GM21390 (cell line): Measurements from ENCODE around the gene ZNF134.

ENCODE experiments used
- ATAC-seq: cut with Tn5 transposase; IDR thresholded peaks from one replicate; pipeline ENCODE4 v1.9.1; 2021; ENCODE audit not compliant: unreplicated experiment

The ZNF134 gene

DNA sequence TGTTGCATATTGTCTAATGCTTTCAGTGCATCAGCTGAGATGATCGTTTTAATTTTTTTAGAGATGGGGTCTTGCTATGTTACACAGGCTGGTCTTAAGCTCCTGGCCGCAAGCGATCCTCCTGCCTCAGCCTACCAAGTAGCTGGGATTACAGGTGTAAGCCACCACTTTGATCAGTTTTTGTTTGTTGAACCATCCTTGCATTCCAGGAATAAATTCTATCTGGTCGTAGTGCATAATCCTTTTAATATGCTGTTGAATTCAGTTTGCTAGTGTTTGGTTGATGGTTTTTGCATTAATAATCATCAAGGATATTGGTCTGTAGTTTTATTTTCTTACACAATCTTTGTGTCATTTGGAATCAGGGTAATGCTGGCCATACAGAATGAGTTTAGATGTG lies 23.3 kb downstream of the ZNF134 start:
- ATAC-seq = no peak

DNA sequence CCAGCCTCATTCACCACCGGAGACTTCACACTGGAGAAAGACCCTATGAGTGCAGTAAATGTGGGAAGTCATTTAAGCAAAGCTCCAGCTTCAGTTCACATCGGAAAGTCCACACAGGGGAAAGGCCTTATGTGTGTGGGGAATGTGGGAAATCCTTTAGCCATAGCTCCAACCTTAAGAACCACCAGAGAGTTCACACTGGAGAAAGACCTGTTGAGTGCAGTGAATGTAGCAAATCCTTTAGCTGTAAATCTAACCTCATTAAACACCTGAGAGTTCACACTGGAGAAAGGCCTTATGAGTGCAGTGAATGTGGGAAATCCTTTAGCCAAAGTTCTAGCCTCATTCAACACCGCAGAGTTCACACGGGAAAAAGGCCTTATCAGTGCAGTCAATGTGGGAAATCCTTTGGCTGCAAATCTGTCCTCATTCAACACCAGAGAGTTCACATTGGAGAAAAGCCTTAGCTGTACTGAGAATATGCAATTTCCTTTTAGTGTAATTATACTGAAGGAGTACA lies 27.7 kb downstream of the ZNF134 start:
- ATAC-seq = no peak

DNA sequence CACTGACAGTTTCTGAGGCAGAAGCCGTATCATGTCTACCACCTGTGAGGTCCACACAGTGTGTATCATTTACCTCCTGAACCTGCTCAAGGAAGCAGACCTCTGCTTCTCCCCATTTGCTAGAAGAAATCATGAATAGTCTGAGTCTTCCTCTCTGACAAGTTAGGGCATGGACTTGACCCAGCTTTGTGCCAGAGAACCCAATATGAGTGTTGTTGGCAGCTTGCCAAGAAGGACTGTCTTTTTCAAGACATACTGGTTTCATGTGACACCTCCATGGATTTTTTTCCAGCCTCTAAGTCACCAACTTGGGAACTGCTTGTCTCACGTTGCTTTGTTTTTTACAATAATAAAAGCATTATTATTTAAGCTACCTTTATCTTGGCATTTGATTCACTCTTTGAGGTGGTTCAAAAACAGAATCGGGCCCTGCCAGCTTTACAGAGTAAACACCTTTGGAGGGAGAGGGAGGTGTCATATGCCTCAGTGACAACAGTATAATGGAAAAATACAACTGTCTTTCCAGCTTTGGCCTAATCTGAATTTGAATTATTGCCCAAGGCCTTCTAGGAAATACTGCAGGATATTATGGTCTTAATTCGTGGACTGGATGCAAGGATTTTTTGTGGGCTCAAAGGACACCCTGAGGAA lies 28.5 kb downstream of the ZNF134 start:
- no peak for ATAC-seq

DNA sequence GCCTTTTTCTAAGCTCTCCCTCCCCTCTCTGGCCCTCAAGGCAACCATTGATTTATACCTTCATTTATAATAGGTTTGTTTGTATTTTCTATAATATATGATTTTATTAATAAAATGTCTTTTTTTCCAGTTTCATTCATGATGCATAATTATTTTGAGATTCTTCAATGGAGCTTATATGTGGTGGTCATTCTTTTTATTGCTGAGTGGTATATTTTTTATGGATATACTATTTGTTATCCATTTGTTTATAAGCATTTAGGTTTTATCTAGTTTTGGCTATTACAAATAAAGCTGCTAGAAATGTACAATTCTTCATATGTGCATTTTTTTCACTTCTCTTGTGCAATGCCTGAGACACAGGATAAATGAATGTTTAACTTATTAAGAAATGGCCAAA lies 29.7 kb downstream of the ZNF134 start:
- no peak for ATAC-seq

DNA sequence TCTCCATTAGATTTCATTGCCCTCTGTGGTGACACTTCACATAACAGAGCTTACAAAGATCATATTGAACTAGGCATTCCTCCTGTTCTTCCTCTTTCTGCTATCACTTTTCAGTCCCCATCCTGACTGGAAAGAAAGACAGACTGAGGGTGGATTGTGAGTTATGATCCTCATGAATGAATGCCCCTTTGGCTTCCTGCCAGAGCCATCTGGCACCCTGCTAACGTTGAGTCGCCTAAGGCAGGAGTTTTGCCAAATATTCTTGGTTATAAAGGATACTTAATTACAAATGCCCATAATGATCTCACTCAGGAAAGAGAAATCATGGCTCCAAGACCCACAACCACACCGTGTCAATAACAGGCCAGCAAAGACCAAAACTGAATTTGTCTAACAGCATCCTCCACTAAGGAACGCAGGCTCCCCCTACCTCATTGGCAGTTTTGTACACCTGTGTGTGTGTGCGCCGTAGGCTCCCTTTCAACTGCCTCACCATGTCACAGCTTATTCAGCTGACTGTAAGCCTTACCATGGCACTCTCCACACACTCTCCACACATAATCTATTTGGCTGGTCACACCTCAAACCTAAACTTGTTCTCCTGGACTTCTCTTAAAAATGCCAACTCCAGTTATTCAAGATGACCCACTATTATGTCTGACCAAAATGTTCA lies 34.4 kb downstream of the ZNF134 start:
- no peak for ATAC-seq

DNA sequence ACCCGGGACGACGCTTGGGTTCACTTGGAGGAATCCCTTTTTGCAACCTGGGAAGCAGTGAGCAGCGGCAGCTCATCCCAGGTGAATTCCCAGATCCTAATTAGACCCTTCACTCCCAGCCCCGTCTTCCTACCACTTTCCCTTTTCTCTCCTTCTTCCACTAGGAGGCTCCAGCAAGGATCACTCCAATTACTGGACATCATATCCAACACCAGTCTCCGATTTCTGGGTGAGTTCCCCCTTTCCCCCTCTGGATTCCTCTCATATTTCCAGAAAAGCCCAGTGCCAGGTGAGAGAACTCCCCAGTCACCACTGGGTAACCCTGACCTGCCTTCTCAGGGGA lies 37.6 kb downstream of the ZNF134 start:
- ATAC-seq = no peak

DNA sequence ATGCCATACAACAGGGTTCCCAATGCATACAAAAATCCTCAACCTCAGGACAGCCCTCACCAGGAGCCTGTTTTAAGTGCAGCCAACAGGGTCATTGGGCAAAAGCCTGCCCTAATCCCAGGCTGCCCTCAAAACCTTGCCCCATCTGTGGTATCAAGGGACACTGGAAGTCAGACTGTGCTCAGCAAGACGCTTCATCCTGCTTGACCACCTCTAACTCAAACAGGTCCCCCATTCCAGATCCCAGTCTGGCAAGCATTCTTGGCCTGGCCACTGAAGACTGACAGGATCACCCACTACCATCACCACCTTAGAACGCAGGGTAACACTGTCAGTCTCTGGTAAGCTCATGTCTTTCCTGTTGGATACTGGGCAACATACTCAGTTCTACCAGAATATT lies 39.6 kb downstream of the ZNF134 start:
- ATAC-seq = no peak

DNA sequence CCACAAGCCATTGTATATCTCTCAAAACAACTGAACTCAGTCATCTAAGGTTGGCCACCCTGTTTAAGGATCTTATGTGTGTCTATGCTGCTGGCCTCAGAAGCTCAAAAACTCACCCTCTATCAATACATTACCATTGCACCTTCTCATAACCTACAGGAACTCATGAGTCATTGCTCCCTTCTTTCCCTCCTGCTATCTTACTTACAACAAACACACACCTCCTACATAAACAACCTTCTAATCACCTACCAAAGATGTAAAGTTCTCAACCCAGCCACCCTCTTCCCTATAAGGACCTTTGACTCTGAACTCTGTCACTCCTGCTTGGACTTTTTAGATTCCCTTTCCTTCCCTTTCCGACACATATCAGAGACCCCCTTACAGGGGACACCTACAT lies 41.4 kb downstream of the ZNF134 start:
- no peak for ATAC-seq

DNA sequence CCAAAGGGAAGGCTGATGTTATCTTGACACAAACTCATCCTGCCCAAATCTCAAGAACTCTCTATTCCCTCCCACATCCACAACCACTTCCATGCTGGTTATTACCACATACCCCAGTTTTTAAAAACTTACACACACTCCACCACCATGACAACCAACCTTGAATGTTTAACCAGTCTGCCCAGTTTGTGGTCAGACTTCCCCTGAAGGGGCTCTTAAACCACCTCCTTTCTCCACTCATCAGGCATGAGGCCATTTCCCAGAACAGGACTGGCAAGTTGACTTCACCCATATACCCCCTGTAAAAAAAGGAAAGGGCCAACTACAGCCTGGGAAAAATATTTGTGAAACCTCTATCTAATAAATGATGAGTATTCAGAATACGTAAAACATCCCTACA lies 42.3 kb downstream of the ZNF134 start:
- ATAC-seq = no peak

DNA sequence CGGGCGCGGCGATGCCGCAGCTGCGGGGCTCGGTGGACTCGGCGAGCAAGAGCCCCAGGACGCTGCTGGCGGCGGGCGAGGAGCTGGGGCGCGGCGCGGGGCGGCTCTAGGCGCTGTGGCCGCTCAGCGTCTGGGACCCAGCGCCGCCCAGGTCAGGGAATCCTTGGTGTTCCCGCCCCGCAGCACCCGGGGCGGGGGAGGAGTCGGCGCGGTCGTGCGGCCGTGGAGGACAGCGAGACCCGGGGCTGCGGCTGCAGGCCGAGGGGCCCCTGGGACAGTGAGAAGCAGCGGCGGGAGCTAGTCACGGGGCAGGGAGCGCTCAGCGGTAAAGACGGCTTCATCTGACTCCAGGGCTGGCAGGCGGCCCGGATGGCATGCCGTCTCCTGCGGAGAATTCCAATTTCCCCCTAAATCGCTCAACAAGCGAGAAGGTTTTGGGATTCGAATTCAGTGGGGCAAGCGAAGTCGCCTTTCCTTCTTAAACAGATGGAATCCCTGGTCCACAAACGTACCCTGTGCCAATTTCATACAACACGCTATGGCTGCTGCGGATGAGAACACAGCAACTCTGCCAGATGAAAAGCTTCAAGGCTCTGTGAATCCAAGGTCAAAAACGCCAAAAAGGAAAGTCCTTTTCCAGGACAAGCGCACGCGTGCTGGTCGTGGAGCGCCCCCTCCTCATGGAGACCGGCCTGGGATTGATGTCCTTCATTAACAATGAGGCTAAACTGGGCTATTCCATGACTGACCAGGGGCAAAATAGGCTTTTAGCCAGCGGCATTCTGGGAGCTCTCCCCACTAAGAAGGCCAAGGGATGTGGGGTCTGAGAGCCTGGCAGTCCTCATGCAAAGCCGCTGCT lies 50.5 kb downstream of the ZNF134 start:
- ATAC-seq = no peak

DNA sequence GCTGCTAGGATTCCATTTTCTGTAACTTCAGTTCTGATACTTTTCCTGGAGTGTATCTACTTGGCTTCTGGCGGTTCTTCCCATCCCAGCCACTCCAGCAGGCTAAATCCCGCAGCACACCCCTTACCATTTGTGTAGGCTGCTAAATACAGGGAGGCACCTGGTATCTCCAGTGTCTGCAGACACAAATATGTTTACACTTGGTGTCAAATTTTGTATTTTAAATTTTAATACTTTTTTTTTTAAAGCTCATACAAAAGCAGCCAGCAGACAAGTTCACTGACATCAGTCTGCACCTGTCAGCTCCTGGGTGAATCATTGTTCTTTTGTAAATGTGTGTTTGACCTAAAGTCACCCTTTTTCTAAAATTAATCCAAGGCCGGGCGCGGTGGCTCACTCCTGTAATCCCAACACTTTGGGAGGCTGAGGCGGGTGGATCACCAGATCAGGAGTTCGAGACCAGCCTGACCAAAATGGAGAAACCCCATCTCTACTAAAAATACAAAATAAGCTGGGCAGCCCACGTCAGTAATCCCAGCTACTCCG lies 51.3 kb downstream of the ZNF134 start:
- ATAC-seq = no peak

DNA sequence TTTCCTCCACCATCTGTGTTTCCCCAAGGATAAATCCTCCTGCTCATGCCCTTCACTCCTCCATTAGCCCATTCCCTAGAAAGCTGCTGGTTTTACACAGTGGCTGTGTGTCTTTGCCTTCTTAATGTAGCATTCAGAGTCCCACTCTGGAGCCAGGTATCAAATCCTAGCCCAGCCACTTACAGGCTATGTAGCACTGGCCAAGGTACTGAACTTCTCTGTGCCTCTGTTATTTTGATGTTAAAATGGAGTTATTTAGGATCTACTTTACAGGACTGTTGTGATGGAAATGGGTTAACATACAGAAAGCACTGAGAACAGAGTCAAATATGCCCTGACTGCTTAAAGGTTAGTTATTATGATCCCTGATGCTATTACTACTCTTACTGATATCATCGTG lies 53.2 kb downstream of the ZNF134 start:
- no peak for ATAC-seq

DNA sequence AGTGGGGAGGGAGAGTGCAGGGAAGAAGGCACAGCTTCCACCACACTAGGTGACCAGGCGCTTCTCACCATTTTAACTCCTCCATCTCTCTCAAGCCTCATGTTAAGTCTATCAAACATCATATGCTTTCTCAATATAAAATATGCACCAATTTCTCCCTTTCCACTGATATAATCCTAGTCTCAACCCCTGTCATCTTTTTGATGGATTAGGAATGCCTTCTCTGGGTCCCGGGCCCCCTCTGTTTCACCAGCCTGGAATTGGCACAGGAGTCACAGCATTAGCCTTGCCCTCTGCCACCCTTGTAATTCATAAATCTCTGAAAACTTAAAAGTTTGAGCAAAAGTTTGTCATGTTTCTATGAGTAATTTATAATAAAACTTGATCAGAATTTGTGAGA lies 54.6 kb downstream of the ZNF134 start, which contains the start of gene ZSCAN4:
ZSCAN4 (plus strand) TSS at position 301 of the 400 bp plus-strand sequence. CDS start 7,211 bp downstream, outside the sequence.
- no peak for ATAC-seq

DNA sequence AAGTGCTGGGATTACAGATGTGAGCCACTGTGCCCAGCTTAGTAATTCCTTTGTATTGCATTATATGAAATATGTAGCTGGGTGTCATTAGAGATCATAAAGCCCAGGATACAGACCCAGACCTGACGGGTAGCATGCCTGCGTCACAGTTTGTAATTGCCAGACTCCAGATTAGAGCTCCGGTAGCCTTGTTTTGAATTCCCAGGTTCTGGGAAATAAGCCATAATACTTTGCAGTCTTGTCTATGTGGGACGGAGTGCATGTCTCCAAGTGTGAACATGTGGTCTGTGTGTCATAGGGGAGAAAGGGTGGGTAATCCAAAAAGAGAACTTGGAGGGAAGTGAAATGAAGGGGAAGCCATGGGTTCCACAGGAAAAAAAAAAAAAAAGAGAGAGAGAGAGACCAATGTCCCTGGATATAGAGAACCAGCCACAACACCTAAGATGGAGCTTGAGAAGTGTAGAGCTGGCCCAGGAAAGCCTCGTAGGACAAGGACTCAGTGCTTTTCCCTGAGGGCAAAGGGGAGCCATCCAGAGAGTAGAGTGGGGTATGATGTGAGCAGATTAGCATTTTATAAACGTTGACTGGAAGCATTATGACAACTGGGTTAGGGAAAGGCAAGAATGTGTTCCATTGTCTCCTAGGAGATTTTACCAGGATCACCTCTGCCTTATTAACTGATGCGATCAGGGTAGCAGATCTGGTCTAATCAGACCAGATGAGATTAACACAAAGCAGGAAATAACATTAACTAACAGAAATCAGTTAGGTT lies 57.3 kb downstream of the ZNF134 start:
- no peak for ATAC-seq

DNA sequence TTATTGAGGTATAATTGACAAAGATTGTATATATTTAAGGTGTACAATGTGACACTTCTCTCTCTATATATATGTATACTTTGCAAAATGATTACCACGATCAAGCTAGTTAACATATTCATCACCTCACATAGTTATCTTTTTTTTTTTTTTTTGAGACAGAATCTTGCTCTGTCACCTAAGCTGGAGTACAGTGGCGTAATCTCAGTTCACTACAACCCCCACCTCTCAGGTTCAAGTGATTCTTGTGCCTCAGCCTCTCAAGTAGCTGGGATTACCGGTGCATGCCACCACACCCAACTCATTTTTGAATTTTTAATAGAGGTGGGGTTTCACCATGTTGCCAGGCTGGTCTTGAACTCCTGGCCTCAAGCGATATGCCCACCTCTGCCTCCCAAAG lies 58.4 kb downstream of the ZNF134 start:
- no peak for ATAC-seq
